ENCODE data around the gene EDN2.

The EDN2 gene

GRCh38 chr1:41475859-41476567, 8.5 kb downstream of the EDN2 start:
- no peak for TF ChIP-seq EZH2 (optimal IDR thresholded peaks at IDR 0.05; ENCODE audit: low read depth, low read length)
- TF ChIP-seq CTCF (IDR thresholded peaks at IDR 0.05; ENCODE audit: low read length) = no peak
- no peak for TF ChIP-seq EZH2phosphoT487 (IDR thresholded peaks at IDR 0.05; ENCODE audit: low read length)

DNA sequence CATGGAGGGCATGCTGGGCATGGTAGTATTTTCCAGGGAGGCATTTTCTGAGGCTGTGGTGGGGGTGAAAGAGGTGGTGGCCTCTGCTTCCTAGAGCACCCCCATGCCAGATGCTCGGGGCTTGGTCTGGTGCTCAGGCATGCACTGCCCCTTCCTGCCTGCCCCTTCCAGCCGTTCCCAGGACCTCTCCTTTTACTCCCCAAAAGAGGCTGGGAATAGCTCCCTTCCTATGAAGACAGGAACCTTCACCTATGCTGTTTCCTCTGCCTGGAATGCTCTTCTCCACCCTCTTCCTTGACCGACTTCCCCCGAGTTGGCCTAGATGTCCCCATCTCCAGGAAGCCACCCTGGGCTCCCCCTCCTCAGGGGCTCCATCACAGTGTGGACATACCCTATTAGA, 9.1 kb downstream of the EDN2 start:
- H3K27ac ChIP-seq (ENCODE audit: low read length) = no peak overlapping the region

More at GRCh38 chr1:41475859-41476567, 8.5 kb downstream of the EDN2 start:
- H3K27ac ChIP-seq (ENCODE audit: low read length) = no peak overlapping the region
- no peak overlapping the region for H2AFZ ChIP-seq (ENCODE audit: low read length)
- no peaks in the 10 kb centered on the region for H3K27me3 ChIP-seq (replicated peaks; ENCODE audit: insufficient read depth, low read length)
- no peaks in the 10 kb centered on the region for H3K9me3 ChIP-seq (replicated peaks; ENCODE audit: insufficient read depth, low read length)
- no peaks in the 10 kb centered on the region for H4K20me1 ChIP-seq (ENCODE audit: insufficient read depth, low read length)
- no peak overlapping the region for H3K4me2 ChIP-seq (ENCODE audit: low read depth, low read length)
- H3F3A ChIP-seq (ENCODE audit: insufficient read depth, low read length) = no peaks in the 10 kb centered on the region
- no peak overlapping the region for H3K4me3 ChIP-seq (ENCODE audit: low read length)
- H3K36me3 ChIP-seq (replicated peaks; ENCODE audit: insufficient read depth, low read length) = no peaks in the 10 kb centered on the region
- no peaks in the 10 kb centered on the region for H3K9me2 ChIP-seq (replicated peaks; ENCODE audit: insufficient read depth, low read length)
- H3K4me1 ChIP-seq (ENCODE audit: low read length) = no peaks in the 10 kb centered on the region
- no peak overlapping the region for H3K9ac ChIP-seq (ENCODE audit: low read length)
- H3K79me2 ChIP-seq (ENCODE audit: low read length) = no peaks in the 10 kb centered on the region
- no peak for DNase-seq

GRCh38 chr1:41474490-41475271, 9.8 kb downstream of the EDN2 start:
- no peak overlapping the region for H3K9ac ChIP-seq (ENCODE audit: low read length)
- H3K4me3 ChIP-seq (ENCODE audit: low read length) = no peak overlapping the region
- TF ChIP-seq CTCF (IDR thresholded peaks at IDR 0.05; ENCODE audit: low read length) = no peak
- TF ChIP-seq EZH2 (optimal IDR thresholded peaks at IDR 0.05; ENCODE audit: low read depth, low read length) = no peak
- TF ChIP-seq EZH2phosphoT487 (IDR thresholded peaks at IDR 0.05; ENCODE audit: low read length) = no peak
- H3K79me2 ChIP-seq (ENCODE audit: low read length) = no peaks in the 10 kb centered on the region
- H3K27ac ChIP-seq (ENCODE audit: low read length) = no peak overlapping the region
- no peaks in the 10 kb centered on the region for H4K20me1 ChIP-seq (ENCODE audit: insufficient read depth, low read length)
- no peaks in the 10 kb centered on the region for H3K9me3 ChIP-seq (replicated peaks; ENCODE audit: insufficient read depth, low read length)
- no peak overlapping the region for H3K4me2 ChIP-seq (ENCODE audit: low read depth, low read length)
- H3K9me2 ChIP-seq (replicated peaks; ENCODE audit: insufficient read depth, low read length) = no peaks in the 10 kb centered on the region
- H2AFZ ChIP-seq (ENCODE audit: low read length) = no peak overlapping the region
- H3F3A ChIP-seq (ENCODE audit: insufficient read depth, low read length) = no peaks in the 10 kb centered on the region
- H3K36me3 ChIP-seq (replicated peaks; ENCODE audit: insufficient read depth, low read length) = no peaks in the 10 kb centered on the region
- no peak for DNase-seq
- H3K27me3 ChIP-seq (replicated peaks; ENCODE audit: insufficient read depth, low read length) = no peaks in the 10 kb centered on the region
- H3K4me1 ChIP-seq (ENCODE audit: low read length) = no peaks in the 10 kb centered on the region

More for the DNA sequence above, 9.1 kb downstream of the EDN2 start:
- Histone ChIP-seq H3K36me3 (replicated peaks; ENCODE audit: insufficient read depth, low read length) (no peaks in the 10 kb centered on the region), H3K9me2 (replicated peaks; ENCODE audit: insufficient read depth, low read length) (no peaks in the 10 kb centered on the region), H2AFZ (ENCODE audit: low read length) (no peak overlapping the region), H3K9me3 (replicated peaks; ENCODE audit: insufficient read depth, low read length) (no peaks in the 10 kb centered on the region), H3F3A (ENCODE audit: insufficient read depth, low read length) (no peaks in the 10 kb centered on the region), H3K9ac (ENCODE audit: low read length) (no peak overlapping the region), H3K27me3 (replicated peaks; ENCODE audit: insufficient read depth, low read length) (no peaks in the 10 kb centered on the region), H3K4me2 (ENCODE audit: low read depth, low read length) (no peak overlapping the region), H3K4me1 (ENCODE audit: low read length) (no peaks in the 10 kb centered on the region), H3K4me3 (ENCODE audit: low read length) (no peak overlapping the region), H4K20me1 (ENCODE audit: insufficient read depth, low read length) (no peaks in the 10 kb centered on the region), H3K79me2 (ENCODE audit: low read length) (no peaks in the 10 kb centered on the region)
- TF ChIP-seq EZH2phosphoT487 (IDR thresholded peaks at IDR 0.05; ENCODE audit: low read length) = no peak
- TF ChIP-seq CTCF (IDR thresholded peaks at IDR 0.05; ENCODE audit: low read length) = no peak
- TF ChIP-seq EZH2 (optimal IDR thresholded peaks at IDR 0.05; ENCODE audit: low read depth, low read length) = no peak
- DNase-seq = no peak
